ENCODE results near the gene ZNF732.
"Not testable (repeated sequence)": the region's sequence is repeated elsewhere in the genome, so short reads cannot be mapped to it uniquely, and the experiment has no call there.

The ZNF732 gene

GRCh38 chr4:304969-305680 is at the start of gene ZNF732:
Gene ZNF732 (minus strand): TSS chr4:305474. CDS start chr4:305310, 164 bp downstream.
- DNase-seq: no peak

DNA sequence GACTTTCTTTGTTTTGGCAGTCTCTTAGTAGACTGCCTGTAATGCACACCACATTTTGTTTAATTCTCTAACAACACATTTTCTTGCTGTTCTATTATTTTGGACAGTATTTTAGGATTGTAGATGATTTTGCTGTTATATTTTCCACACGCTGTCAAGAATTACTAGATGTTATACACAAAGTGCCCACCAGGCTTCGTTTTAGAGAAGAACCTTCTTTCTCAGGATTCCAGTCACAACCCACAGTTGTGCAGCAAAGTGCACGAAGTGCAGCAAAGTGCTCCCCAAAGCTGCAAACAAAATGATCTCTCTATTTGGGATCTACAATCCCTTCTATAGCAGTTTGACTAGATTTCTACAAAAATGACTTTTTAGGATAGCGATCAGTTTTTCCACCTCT is 34.7 kb upstream of the ZNF732 start:
- no peak for DNase-seq

DNA sequence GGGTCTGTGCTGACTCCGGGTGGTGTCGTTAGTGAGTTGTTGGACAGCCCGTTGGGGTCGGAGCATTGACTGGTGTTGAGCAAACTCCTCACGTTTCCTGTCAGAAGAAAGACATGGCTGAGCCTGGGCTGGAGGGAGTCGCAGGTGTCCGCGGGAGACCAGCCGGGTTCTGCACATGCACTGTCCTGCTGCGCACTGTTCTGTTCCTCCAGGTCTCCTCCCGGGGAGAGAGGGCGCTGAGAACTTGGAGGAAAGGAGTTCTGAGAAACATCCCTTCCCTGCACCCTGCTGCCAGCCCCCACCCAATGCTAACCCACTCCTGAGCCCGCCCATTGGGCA is 33.5 kb upstream of the ZNF732 start:
- DNase-seq: no peak

GRCh38 chr4:337932-338758 is 32.9 kb upstream of the ZNF732 start:
- DNase-seq: peak in 1 of 2 experiments; percentile 0

DNA sequence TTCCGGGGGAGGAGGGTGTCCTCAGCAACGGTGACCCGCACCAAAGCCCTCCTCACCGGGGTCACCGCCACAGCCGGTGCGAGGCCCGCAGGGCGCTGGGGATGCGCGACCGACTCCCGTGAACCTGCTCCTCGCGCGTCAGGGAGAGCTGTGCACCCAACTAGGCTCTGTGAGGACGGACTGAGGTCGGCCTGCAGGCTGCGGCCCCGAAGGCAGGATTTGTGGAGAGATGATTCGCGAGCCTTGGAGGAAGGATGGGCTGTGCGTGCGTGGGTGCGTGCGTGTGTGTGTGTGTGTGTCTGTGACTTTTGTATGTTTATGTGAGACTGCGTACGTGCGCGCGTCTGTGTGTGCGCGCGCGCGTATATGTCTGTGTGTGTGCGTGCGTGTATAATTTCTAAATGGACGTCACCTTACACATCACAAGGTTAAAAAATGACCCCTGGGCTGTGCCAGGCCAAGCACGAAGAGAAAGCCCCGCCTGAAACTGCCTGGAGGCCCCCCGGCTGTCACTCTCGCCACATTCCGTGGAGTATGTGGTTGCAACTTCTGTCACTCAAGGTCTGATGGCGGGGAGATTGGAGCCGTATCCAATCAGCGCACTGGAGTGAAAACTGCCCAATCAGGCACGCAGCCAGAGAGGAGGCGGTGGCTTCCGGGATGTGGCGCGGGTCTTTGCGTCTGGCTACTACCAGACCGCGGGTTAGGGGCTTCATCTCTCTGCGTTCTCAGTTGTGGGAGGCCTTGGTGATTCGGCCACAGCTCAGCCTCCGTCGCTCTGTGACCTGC is 32.1 kb upstream of the ZNF732 start, which contains the start of gene ZNF141:
Gene ZNF141 (plus strand): TSS at position 672 of the 789 bp plus-strand sequence. CDS start 170 bp downstream, outside the sequence.
- DNase-seq: peak; percentile 78 to 92

- DNase-seq: no peak
Observed at GRCh38 chr4:336893-337142, 31.5 kb upstream of the ZNF732 start.

GRCh38 chr4:336099-336892 is 31.0 kb upstream of the ZNF732 start:
- no peak for DNase-seq

DNA sequence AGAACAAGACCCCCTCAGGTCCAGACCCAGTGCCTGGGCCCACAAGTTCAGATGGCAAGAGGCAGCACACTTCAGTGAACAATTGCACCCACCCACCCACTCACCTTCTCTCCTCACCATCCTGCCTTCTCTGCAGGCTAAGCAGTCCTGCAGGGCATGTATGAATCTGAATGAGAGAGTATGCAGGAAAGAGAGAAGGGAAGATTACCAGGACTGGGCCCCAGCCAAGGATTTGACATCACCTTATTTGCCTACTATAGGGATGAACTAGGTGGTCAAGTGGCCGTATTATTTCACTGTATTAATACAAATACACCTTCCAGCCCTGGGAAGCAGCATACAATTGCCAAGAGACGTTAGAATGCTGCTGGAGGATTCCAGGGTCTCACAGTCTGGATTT is 30.2 kb upstream of the ZNF732 start:
- DNase-seq: no peak

DNA sequence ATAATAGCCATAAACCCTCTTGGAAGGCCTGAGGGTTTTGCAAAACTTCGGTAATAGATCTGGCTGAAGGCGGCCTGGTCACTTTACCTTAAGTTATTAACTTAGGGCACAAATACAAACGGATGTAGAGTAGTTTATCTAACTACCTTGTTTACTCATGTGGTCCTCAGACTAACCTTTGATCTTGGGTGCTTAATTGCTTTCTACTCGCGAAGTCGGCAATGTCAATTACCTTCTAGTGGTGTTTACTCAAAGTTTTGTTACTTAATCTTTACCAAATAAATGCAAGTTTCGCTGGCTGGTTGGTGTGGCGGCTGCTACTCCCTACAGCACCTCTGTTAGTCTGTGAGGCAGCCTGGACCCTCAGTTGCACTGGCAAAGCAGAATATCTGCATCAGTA is 23.5 kb upstream of the ZNF732 start:
- DNase-seq: no peak

- no peak for DNase-seq
Observed at GRCh38 chr4:314296-314903, 9.1 kb upstream of the ZNF732 start.

- DNase-seq: no peak
Observed at GRCh38 chr4:309807-310206, 4.5 kb upstream of the ZNF732 start.

DNA sequence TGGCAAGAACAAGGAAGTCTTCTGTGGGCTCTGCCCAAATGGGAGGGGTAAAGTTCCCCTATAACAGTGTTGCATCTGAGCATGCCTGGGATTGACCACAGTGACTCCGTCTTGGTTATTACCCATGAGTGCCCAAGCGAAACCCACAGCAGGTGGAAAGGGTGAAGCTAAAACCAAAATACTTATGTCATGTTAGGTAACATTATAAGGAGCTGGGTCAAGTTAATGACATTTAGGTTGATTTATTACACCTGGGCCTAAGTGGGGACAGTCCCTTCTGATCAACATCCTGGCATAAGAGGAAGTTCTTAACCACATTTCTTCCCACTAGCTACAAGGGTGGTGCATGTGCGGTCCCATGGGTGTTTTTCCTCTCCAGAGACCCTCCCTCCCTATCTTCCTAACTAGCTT is 1.3 kb upstream of the ZNF732 start:
- no peak for DNase-seq

DNA sequence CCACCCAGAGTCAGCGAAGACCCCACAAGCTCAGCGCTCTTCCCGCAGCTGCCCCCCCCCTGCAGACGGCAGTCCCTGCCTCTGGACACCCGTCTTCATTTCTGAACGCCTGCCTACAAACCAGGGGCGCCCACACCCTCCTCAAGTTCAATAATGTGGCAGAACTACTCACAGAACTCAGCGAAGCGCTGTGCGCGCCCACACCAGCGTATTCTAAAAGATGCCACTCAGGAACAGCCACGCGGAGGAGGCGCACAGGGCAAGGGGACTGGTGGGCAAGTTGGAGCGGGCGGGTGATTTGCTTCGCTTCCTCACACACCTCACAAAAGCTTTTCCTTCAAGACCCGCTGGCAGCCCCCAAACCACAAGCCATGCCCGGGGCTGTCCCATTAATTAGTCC is 758 bp downstream of the ZNF732 start:
- DNase-seq: not testable (repeated sequence)

DNA sequence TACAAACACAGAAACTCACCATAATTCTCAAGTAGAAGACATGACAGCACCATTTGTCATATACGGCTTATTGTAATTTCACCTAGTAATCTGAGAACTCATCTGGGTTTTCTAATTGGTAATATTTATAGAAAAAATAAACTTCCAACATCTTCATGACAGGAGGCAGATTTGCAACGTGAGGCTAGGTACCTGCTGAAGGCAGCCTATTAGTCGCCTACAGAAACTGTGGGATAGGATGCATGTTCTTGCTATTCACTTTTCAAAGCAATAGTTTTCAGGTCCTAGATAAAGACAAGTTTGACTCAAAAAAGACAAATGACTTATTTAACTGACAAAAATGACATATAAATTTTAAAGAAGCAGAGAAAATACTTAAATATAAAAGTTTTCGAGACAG is 2.9 kb downstream of the ZNF732 start:
- DNase-seq: no peak

DNA sequence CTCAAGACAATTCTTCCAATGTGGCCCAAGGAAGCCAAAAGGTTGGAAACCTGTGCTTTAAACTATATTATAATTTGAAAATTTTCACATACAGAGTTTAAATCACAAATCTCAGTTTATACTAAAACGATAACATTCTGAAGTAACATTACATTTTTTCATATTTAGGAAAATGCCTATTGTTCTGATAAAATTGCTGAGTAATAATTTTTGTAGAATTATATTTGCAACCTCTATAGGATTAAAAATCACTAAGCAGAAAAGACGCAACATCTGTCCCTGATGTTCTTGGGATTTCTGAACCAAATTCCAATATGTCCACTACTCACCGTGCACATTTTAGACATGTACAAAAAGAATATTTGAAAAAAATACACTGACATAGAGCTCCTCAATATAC is 10.5 kb downstream of the ZNF732 start:
- DNase-seq: no peak

DNA sequence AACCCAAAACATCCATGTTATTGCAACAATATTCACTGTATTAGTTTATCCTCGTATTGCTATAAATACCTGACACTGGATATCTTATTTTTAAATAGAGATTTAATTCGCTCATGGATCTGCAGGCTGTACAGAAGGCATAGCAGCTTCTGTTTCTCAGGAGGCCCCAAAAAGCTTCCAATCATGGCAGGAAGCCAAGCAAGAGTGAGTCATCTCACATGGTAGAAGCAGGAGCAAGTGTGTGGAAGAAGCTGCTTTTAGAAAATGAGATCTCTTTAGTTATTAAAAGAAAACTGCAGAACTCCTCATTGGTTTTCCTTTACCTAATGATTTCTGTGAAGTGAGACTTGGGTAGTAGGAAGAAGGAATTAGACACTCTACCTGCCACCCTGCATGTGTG is 16.4 kb downstream of the ZNF732 start:
- DNase-seq: no peak

DNA sequence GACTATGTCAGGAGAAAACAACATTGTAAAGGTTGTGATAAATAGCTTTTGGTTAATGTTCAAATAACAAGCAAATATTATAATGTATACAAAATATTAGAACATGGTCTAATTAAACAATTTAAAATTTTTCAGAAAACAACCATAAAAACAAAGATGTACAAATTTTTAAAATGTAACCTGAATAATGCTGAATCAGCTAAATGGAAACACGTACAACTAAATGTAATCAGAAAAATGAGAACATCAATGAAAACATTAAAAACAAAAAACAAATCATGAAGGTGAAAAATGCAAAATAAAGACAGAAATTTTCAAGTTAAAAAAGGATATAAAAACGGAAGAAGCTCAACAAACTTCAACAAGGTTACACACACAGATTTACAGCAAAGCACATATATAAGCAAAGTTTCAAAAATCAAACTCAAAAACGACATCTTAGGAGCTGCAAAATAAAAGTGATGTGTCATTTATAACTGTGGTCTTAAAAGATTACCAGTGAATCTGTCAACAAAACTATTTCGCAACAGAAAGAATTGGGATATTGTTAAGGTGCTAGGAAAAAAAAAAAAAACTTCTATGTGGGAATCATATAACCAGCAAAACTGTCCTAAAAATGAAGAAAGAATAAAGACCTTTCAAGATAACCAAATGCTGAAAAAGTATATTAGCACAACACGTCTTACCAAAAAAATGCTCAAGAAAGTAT is 31.8 kb downstream of the ZNF732 start:
- no peak for DNase-seq

- no peak for DNase-seq
Observed at GRCh38 chr4:271492-272103, 33.7 kb downstream of the ZNF732 start.

DNA sequence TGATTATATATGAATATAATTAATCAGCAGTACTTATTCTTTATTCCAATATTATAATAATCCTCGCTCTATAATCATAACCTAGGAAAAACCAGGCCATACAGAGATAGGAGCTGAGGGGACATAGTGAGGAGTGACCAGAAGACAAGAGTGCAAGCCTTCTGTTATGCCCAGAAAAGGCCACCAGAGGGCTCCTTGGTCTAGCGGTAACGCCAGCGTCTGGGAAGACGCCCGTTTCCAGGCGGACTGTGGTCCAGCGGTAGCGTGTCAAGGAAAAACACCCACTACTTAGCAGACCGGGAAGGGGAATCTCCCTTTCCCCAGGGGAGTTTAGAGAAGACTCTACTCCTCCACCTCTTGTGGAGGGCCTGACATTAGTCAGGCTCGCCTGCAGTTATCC is 46.0 kb downstream of the ZNF732 start:
- peak in 1 of 2 experiments; percentile 24 for DNase-seq

- DNase-seq: no peak
Observed at GRCh38 chr4:256492-256891, 48.8 kb downstream of the ZNF732 start.
